CD14-positive monocyte (primary cell): ENCODE results near the gene SLC38A5. TPM values are rescaled to one million over a fixed set of nuclear protein-coding genes. Genes with fewer than 3 reads are reported as not detected.

ENCODE experiments used
- DNase-seq, 3 donors: peaks; one replicate each; pipeline ENCODE4 v3.0.0-alpha.2; 2011 to 2022
- H2AFZ ChIP-seq: 2 replicates; pipeline ENCODE4 v1.6.0; 2012; ENCODE audit warnings: mild to moderate bottlenecking, low read depth, low read length, inconsistent platforms; ENCODE audit not compliant: insufficient read depth, poor library complexity, severe bottlenecking
- H3K27ac ChIP-seq, 2 donors: 1 replicate in 1 of 2; 2 replicates in 1 of 2; pipeline ENCODE4 v1.5.1; 2012 to 2013; ENCODE audit warnings: low read length in 2 of 2, control low read depth in 1 of 2, inconsistent platforms in 1 of 2, low read depth in 1 of 2, mild to moderate bottlenecking in 1 of 2
- H3K27me3 ChIP-seq, 2 donors: one replicate each; pipeline versions ENCODE4 v1.6.0 to v1.6.1; 2011 to 2013; ENCODE audit warnings: low read length in 2 of 2; ENCODE audit not compliant: control insufficient read depth in 2 of 2, insufficient read depth in 2 of 2
- H3K36me3 ChIP-seq, 2 donors: replicated peaks in 1 of 2; 1 replicate in 1 of 2; 2 replicates in 1 of 2; pipeline versions ENCODE4 v1.5.1 to v1.6.1; 2012 to 2013; ENCODE audit warnings: low read length in 2 of 2, control low read depth in 1 of 2, inconsistent platforms in 1 of 2, mild to moderate bottlenecking in 1 of 2; ENCODE audit not compliant: insufficient read depth in 2 of 2, control insufficient read depth in 1 of 2
- H3K4me1 ChIP-seq, 2 donors: 1 replicate in 1 of 2; 2 replicates in 1 of 2; pipeline versions ENCODE4 v1.5.1 to v1.6.1; 2012 to 2013; ENCODE audit warnings: low read length in 2 of 2, control low read depth in 1 of 2, inconsistent platforms in 1 of 2, mild to moderate bottlenecking in 1 of 2, moderate library complexity in 1 of 2; ENCODE audit not compliant: insufficient read depth in 2 of 2, control insufficient read depth in 1 of 2
- H3K4me2 ChIP-seq: replicated peaks from 2 replicates; pipeline ENCODE3; 2012; ENCODE audit warnings: low read length, moderate library complexity, mild to moderate bottlenecking; ENCODE audit not compliant: poor library complexity, severe bottlenecking; ENCODE audit errors: extremely low read depth
- H3K4me3 ChIP-seq, 3 experiments: fragments of 200-600 bp in 1 of 3; sonication (generic) in 1 of 3; replicated peaks in 1 of 3; 1 replicate in 2 of 3; 2 replicates in 1 of 3; pipeline ENCODE4 v1.5.1; 2011 to 2013; ENCODE audit warnings: low read length in 3 of 3, mild to moderate bottlenecking in 3 of 3, control low read depth in 2 of 3, low read depth in 2 of 3, inconsistent platforms in 1 of 3, moderate library complexity in 1 of 3
- H3K79me2 ChIP-seq: 2 replicates; pipeline ENCODE4 v1.6.0; 2012; ENCODE audit warnings: mild to moderate bottlenecking, control low read depth, inconsistent platforms, low read length, moderate library complexity; ENCODE audit not compliant: insufficient read depth
- H3K9ac ChIP-seq: 2 replicates; pipeline ENCODE4 v1.6.0; 2017; ENCODE audit warnings: low read length, mild to moderate bottlenecking; ENCODE audit not compliant: insufficient read depth, poor library complexity, severe bottlenecking
- H3K9me3 ChIP-seq, 2 donors: replicated peaks in 1 of 2; 1 replicate in 1 of 2; 2 replicates in 1 of 2; pipeline versions ENCODE4 v1.5.1 to v1.6.1; 2012 to 2013; ENCODE audit warnings: low read length in 2 of 2, control low read depth in 1 of 2; ENCODE audit not compliant: control insufficient read depth in 1 of 2, insufficient read depth in 1 of 2
- H4K20me1 ChIP-seq: 2 replicates; pipeline ENCODE4 v1.6.0; 2012; ENCODE audit warnings: mild to moderate bottlenecking, low read length, control low read depth, moderate library complexity; ENCODE audit not compliant: insufficient read depth
- H3K27ac Mint-ChIP-seq, 7 donors: one replicate each; pipeline ENCODE4 v1.8.0; 2020; ENCODE audit warnings: mild to moderate bottlenecking in 7 of 7, mixed read lengths in 7 of 7, moderate library complexity in 6 of 7, inconsistent platforms in 2 of 7
- H3K27me3 Mint-ChIP-seq, 3 donors: one replicate each; pipeline ENCODE4 v1.8.0; 2021 to 2022; ENCODE audit warnings: low read depth in 3 of 3, mild to moderate bottlenecking in 3 of 3, mixed read lengths in 3 of 3, moderate library complexity in 3 of 3, inconsistent platforms in 1 of 3
- H3K36me3 Mint-ChIP-seq, 2 donors: one replicate each; pipeline ENCODE4 v1.8.0; 2020; ENCODE audit warnings: mixed read lengths in 2 of 2, inconsistent platforms in 1 of 2, mild to moderate bottlenecking in 1 of 2
- H3K4me1 Mint-ChIP-seq: one replicate; pipeline ENCODE4 v1.8.0; 2020; ENCODE audit warnings: mild to moderate bottlenecking, mixed read lengths
- H3K4me3 Mint-ChIP-seq, 2 donors: one replicate each; pipeline ENCODE4 v1.8.0; 2020; ENCODE audit warnings: mild to moderate bottlenecking in 2 of 2, mixed read lengths in 2 of 2, moderate library complexity in 1 of 2
- H3K9me3 Mint-ChIP-seq, 7 donors: one replicate each; pipeline ENCODE4 v1.8.0; 2020 to 2022; ENCODE audit warnings: mixed read lengths in 7 of 7, mild to moderate bottlenecking in 6 of 7, moderate library complexity in 6 of 7, inconsistent platforms in 2 of 7
- CTCF ChIP-seq: fragments of 200-600 bp; IDR thresholded peaks from one replicate; pipeline ENCODE4 v1.8.0; 2022; ENCODE audit warnings: antibody characterized with exemption, mild to moderate bottlenecking
- WGBS: methylation state at CpG from one replicate; pipeline ENCODE4 v1.1.5; 2013; ENCODE audit warnings: missing lambda C conversion rate; ENCODE audit not compliant: insufficient coverage; 5-methylcytosine and 5-hydroxymethylcytosine counted together
- intact Hi-C, 2 donors: fragments of 100-400 bp; cut with micrococcal nuclease; formaldehyde crosslinking; loops; one replicate each; pipeline versions ENCODE4 v1.15.0 to v1.15.1; 2023
- polyA plus RNA-seq, 3 donors: library from polyadenylated mRNA; depleted of rRNA in 1 of 3; unstranded in 2 of 3; stranded (reverse) in 1 of 3; fragments of 300-500 nt in 2 of 3; fragments of >200 nt in 1 of 3; fragmentation: Illumina TruSeq in 2 of 3; gene quantifications; 1 replicate in 2 of 3; 2 replicates in 1 of 3; pipeline ENCODE4 v1.2.3, GENCODE V29; 2012 to 2021

Gene SLC38A5
- polyA plus RNA-seq, 3 donors: 0.60 to 0.94 (median 0.69) TPM

DNA sequence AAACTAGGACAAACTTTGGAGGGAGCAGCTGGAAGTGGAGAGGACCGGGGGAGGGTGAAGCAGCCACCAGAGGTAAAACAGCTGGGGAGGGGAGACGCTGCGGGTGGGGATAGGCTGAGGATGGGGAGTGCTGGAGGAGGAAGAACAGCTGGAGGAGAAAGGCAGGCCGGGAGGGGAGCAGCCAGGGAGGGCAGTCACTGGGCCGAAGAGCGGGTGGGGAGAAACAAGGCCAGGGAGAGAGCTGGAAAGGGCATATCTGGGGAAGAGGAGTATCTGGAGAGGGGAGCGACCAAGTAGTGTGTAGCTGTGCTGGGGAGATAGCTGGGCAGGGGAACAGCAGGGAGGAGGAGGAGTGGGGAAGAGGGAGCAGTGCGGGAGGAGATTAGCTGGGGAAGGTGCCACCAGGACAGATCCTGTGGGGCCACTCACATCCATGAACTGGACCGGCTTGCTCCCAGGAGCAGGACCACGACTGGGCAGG lies 2.7 kb downstream of the SLC38A5 start:
- Histone ChIP-seq H3K27me3 (no peaks in the 10 kb centered on the region), H3K4me3 (no peak overlapping the region), H4K20me1 (no peaks in the 10 kb centered on the region), H3K4me2 (no peak overlapping the region), H3K4me1 (peaks cover 11 to 19% of the 10 kb centered on the region in 2 donors), H3K27ac (no peak overlapping the region), H3K36me3 (no peaks in the 10 kb centered on the region), H3K79me2 (no peaks in the 10 kb centered on the region), H3K9ac (no peak overlapping the region), H2AFZ (no peak overlapping the region), H3K9me3 (no peaks in the 10 kb centered on the region)
- Mint-ChIP-seq H3K27me3 (peaks cover 1 to 17% (median 3%) of the 10 kb centered on the region in 3 donors), H3K4me1 (peaks cover 22% of the 10 kb centered on the region), H3K27ac (no peak overlapping the region), H3K36me3 (peaks cover 3 to 4% of the 10 kb centered on the region in 2 donors), H3K9me3 (peaks cover 0 to 2% (median 0%) of the 10 kb centered on the region in 7 donors), H3K4me3 (no peak overlapping the region)
- no peak for TF ChIP-seq CTCF
- no peak for DNase-seq
- 96% methylated on average over 4 of the region's 10 CpGs for WGBS
- intact Hi-C loops: no loop called here

- TF ChIP-seq CTCF: peak; percentile 18
- DNase-seq: no peak
- Histone ChIP-seq H4K20me1 (no peaks in the 10 kb centered on the region), H3K4me1 (peaks cover 11 to 19% of the 10 kb centered on the region in 2 donors), H3K27ac (no peak overlapping the region), H3K79me2 (no peaks in the 10 kb centered on the region), H3K4me3 (no peak overlapping the region), H3K9ac (no peak overlapping the region), H3K9me3 (no peaks in the 10 kb centered on the region), H3K27me3 (no peaks in the 10 kb centered on the region), H3K4me2 (no peak overlapping the region), H3K36me3 (no peaks in the 10 kb centered on the region), H2AFZ (no peak overlapping the region)
- no CpG with 5 or more reads among the region's 10 CpGs for WGBS
- intact Hi-C loops: no loop called here
- Mint-ChIP-seq H3K9me3 (peaks cover 0 to 2% (median 0%) of the 10 kb centered on the region in 7 donors), H3K4me3 (no peak overlapping the region), H3K27me3 (peaks cover 1 to 17% (median 3%) of the 10 kb centered on the region in 3 donors), H3K27ac (no peak overlapping the region), H3K36me3 (peaks cover 3 to 4% of the 10 kb centered on the region in 2 donors), H3K4me1 (peaks cover 22% of the 10 kb centered on the region)
These were observed 3.4 kb downstream of the SLC38A5 start for GRCh38 chrX:48466696-48467095.
